K562 (cell line): ENCODE measurements around the gene OTOG. TPM values are rescaled to one million over a fixed set of nuclear protein-coding genes. Genes with fewer than 3 reads are reported as not detected.

Experiments
- ATAC-seq: fragments of 200-7000 bp; cut with Tn5 transposase; 3 replicates; pipeline ENCODE4 v1.9.1; 2020; ENCODE audit warnings: moderate library complexity
- BruUV-seq: library from RNA; stranded (reverse); fragments of 400-500 nt; replicated peaks from 2 replicates; lab custom pipeline; 2021; lab: Mats Ljungman, UMichigan
- CTCF ChIA-PET: fragments of 300-600 bp; formaldehyde crosslinking; extraction: SDS; loops from one replicate; lab custom pipeline; 2021; ENCODE audit warnings: low intra/inter-chr PET ratio; lab: Yijun Ruan, JAX
- POLR2A ChIA-PET: fragments of 300-600, 350-650 bp; sonication (Branson Sonifier 250); formaldehyde crosslinking; extraction: SDS; loops from one replicate; lab custom pipeline; 2021; ENCODE audit warnings: antibody characterized with exemption, inconsistent platforms; lab: Yijun Ruan, JAX
- DNase-seq, 4 experiments: peaks; one replicate each; pipeline versions ENCODE4 v3.0.0 to v3.0.0-alpha.2; 2011 to 2018; ENCODE audit warnings: low spot score in 3 of 4, mixed read lengths in 3 of 4; ENCODE audit errors: extremely low read depth in 1 of 4
- FAIRE-seq: peaks from 2 replicates; lab custom pipeline; 2011; peaks lifted over from hg19 to GRCh38; lab: Jason Lieb, UNC
- H2AFZ ChIP-seq: 2 replicates; pipeline ENCODE4 v1.6.0; 2011; ENCODE audit warnings: low read depth, low read length, control low read depth, inconsistent platforms
- H3K27ac ChIP-seq: fragments of 200-600 bp; 3 replicates; pipeline ENCODE4 v1.8.0; 2011; ENCODE audit warnings: low read depth, mild to moderate bottlenecking, control low read depth, inconsistent platforms, low read length, moderate library complexity, mixed read lengths; ENCODE audit errors: extremely low read depth
- H3K27me3 ChIP-seq, 2 experiments: fragments of 300-600 bp in 1 of 2; 2 replicates in 1 of 2; 3 replicates in 1 of 2; pipeline versions ENCODE4 v1.6.0 to v1.8.0; 2011; ENCODE audit warnings: inconsistent platforms in 2 of 2, low read length in 2 of 2, mild to moderate bottlenecking in 1 of 2, mixed read lengths in 1 of 2, moderate library complexity in 1 of 2; ENCODE audit not compliant: control insufficient read depth in 2 of 2, insufficient read depth in 2 of 2
- H3K36me3 ChIP-seq: fragments of 300-600 bp; 3 replicates; pipeline ENCODE4 v1.8.0; 2011; ENCODE audit warnings: mild to moderate bottlenecking, low read length, inconsistent platforms; ENCODE audit not compliant: control insufficient read depth, insufficient read depth
- H3K4me1 ChIP-seq, 2 experiments: fragments of 200-600 bp in 1 of 2; replicated peaks in 1 of 2; 2 replicates in 1 of 2; 3 replicates in 1 of 2; pipeline versions ENCODE4 v1.5.1 to v1.8.0; 2011; ENCODE audit warnings: inconsistent platforms in 2 of 2, low read length in 2 of 2, mild to moderate bottlenecking in 1 of 2, mixed read lengths in 1 of 2, moderate library complexity in 1 of 2; ENCODE audit not compliant: control insufficient read depth in 2 of 2, insufficient read depth in 2 of 2
- H3K4me2 ChIP-seq: 2 replicates; pipeline ENCODE4 v1.6.1; 2011; ENCODE audit warnings: low read length, control low read depth, inconsistent platforms, mixed read lengths; ENCODE audit not compliant: insufficient read depth
- H3K4me3 ChIP-seq: fragments of 200-600 bp; sonication (generic), shearing (Covaris generic); 2 replicates; pipeline ENCODE4 v1.5.1; 2016; ENCODE audit warnings: control low read depth, inconsistent platforms
- H3K79me2 ChIP-seq: fragments of 200-600 bp; 3 replicates; pipeline ENCODE4 v1.8.0; 2011; ENCODE audit warnings: low read length, inconsistent platforms; ENCODE audit not compliant: control insufficient read depth, insufficient read depth
- H3K9ac ChIP-seq, 2 experiments: 2 replicates each; pipeline versions ENCODE4 v1.6.0 to v1.6.1; 2011; ENCODE audit warnings: low read depth in 2 of 2, low read length in 2 of 2, control low read depth in 1 of 2, inconsistent platforms in 1 of 2, mild to moderate bottlenecking in 1 of 2, mixed read lengths in 1 of 2; ENCODE audit not compliant: insufficient read depth in 1 of 2
- H3K9me1 ChIP-seq: one replicate; pipeline ENCODE4 v1.6.0; 2011; ENCODE audit warnings: inconsistent platforms, mild to moderate bottlenecking, low read length, moderate library complexity; ENCODE audit not compliant: control insufficient read depth, insufficient read depth
- H3K9me3 ChIP-seq: replicated peaks from 2 replicates; pipeline ENCODE4 v1.5.1; 2011; ENCODE audit warnings: low read depth, low read length, inconsistent platforms; ENCODE audit not compliant: control insufficient read depth, insufficient read depth
- H4K20me1 ChIP-seq: replicated peaks from 2 replicates; pipeline ENCODE4 v1.6.1; 2011; ENCODE audit warnings: low read length, inconsistent platforms, mixed read lengths; ENCODE audit not compliant: control insufficient read depth, insufficient read depth
- BACH1 ChIP-seq: fragments of 200-800 bp; sonication (Bioruptor generic); IDR thresholded peaks from 2 replicates; pipeline ENCODE4 v1.6.1; 2016; ENCODE audit warnings: missing genetic modification characterization, missing compliant biosample characterization
- ETV5 ChIP-seq: sonication (generic); formaldehyde crosslinking; IDR thresholded peaks from 2 replicates; pipeline ENCODE4 v1.4.0; 2020; ENCODE audit warnings: low read depth, mild to moderate bottlenecking, missing genetic modification reagents
- FOXK1 ChIP-seq: sonication (generic); formaldehyde crosslinking; IDR thresholded peaks from 2 replicates; pipeline ENCODE4 v1.8.0; 2022; ENCODE audit warnings: missing genetic modification reagents, mild to moderate bottlenecking, borderline replicate concordance
- GTF2F1 ChIP-seq: IDR thresholded peaks from 2 replicates; pipeline ENCODE4 v1.6.1; 2011; ENCODE audit warnings: low read depth, low read length, improper control_type of control experiment
- IRF9 ChIP-seq: fragments of 450-650 bp; IDR thresholded peaks from 2 replicates; pipeline ENCODE4 v1.6.1; 2016; ENCODE audit warnings: missing biosample characterization, missing genetic modification characterization
- NFYB ChIP-seq: IDR thresholded peaks from 2 replicates; pipeline ENCODE4 v1.6.1; 2011; ENCODE audit warnings: mild to moderate bottlenecking, moderate library complexity; ENCODE audit not compliant: insufficient read length; ENCODE audit errors: extremely low read depth
- PHF8 ChIP-seq: fragments of 200-600 bp; sonication (generic); IDR thresholded peaks from 2 replicates; pipeline ENCODE4 v1.6.1; 2012; ENCODE audit warnings: mixed run types, mild to moderate bottlenecking, inconsistent platforms, low read length, moderate library complexity, borderline replicate concordance
- RFX1 ChIP-seq: fragments of 450-650 bp; IDR thresholded peaks from 2 replicates; pipeline ENCODE4 v1.6.1; 2016; ENCODE audit warnings: mild to moderate bottlenecking, moderate library complexity
- THAP12 ChIP-seq: fragments of 250-450 bp; sonication (Bioruptor Pico); IDR thresholded peaks from 2 replicates; pipeline ENCODE4 v1.9.0; 2021; ENCODE audit warnings: mild to moderate bottlenecking, inconsistent platforms
- ZBTB5 ChIP-seq: fragments of 450-650 bp; IDR thresholded peaks from 2 replicates; pipeline ENCODE4 v1.6.1; 2017; ENCODE audit warnings: antibody characterized with exemption
- ZNF282 ChIP-seq: sonication (generic); formaldehyde crosslinking; IDR thresholded peaks from 2 replicates; pipeline ENCODE4 v1.8.1; 2023; ENCODE audit warnings: missing genetic modification reagents
- WGBS: fragments of 100-300 bp; shearing (Covaris generic); methylation state at CpG from one replicate; pipeline ENCODE4 v1.1.6; 2016; ENCODE audit warnings: low coverage, mixed read lengths; ENCODE audit not compliant: insufficient coverage; ENCODE audit errors: missing lambda C conversion rate; 5-methylcytosine and 5-hydroxymethylcytosine counted together
- in situ Hi-C: fragments of 300-500 bp; cut with MboI; formaldehyde crosslinking; loops from 4 replicates; pipeline ENCODE4 v1.15.0; 2018; ENCODE audit warnings: inconsistent platforms, mixed read lengths
- intact Hi-C: fragments of 100-400 bp; cut with micrococcal nuclease; formaldehyde crosslinking; loops from 2 replicates; pipeline ENCODE4 v1.14.2; 2022
- polyA plus RNA-seq, 8 experiments: library from polyadenylated mRNA; depleted of rRNA in 4 of 8; stranded (reverse) in 5 of 8; unstranded in 3 of 8; fragments of >200 nt; fragmentation: Nextera tagmentation in 2 of 8; fragmentation: Illumina TruSeq in 1 of 8; extraction: Ambion mirVana in 2 of 8; extraction: Trizol in 1 of 8; gene quantifications; 2 replicates each; pipeline versions ENCODE4 v1.2.1 to v1.2.3, GENCODE V29; 2011 to 2014; ENCODE audit warnings: inconsistent platforms in 1 of 8, missing spikeins in 1 of 8
- total RNA-seq, 7 experiments: library from RNA; depleted of rRNA in 6 of 7; stranded (reverse); fragments of >200 nt in 6 of 7; fragmentation: Illumina TruSeq in 2 of 7; extraction: Trizol in 2 of 7; gene quantifications; 2 replicates each; pipeline versions ENCODE4 v1.2.1 to v1.2.3, GENCODE V29; 2011 to 2021; ENCODE audit warnings: low replicate concordance in 1 of 7
- TF ChIP-seq, protein P1 (sequence below): fragments of 250-450 bp; sonication (Bioruptor Pico); IDR thresholded peaks from 2 replicates; pipeline ENCODE4 v1.4.0; 2020; ENCODE audit warnings: mild to moderate bottlenecking, moderate library complexity
- TF ChIP-seq, protein P2 (sequence below): sonication (generic); formaldehyde crosslinking; IDR thresholded peaks from 2 replicates; pipeline ENCODE4 v1.9.0; 2022; ENCODE audit warnings: mild to moderate bottlenecking, missing genetic modification reagents

Gene OTOG
- total and polyA plus RNA-seq, 9 of the 15 experiments (the other 6 are each of a cell fraction or from before 2014, with no cell fraction given) = not detected

DNA sequence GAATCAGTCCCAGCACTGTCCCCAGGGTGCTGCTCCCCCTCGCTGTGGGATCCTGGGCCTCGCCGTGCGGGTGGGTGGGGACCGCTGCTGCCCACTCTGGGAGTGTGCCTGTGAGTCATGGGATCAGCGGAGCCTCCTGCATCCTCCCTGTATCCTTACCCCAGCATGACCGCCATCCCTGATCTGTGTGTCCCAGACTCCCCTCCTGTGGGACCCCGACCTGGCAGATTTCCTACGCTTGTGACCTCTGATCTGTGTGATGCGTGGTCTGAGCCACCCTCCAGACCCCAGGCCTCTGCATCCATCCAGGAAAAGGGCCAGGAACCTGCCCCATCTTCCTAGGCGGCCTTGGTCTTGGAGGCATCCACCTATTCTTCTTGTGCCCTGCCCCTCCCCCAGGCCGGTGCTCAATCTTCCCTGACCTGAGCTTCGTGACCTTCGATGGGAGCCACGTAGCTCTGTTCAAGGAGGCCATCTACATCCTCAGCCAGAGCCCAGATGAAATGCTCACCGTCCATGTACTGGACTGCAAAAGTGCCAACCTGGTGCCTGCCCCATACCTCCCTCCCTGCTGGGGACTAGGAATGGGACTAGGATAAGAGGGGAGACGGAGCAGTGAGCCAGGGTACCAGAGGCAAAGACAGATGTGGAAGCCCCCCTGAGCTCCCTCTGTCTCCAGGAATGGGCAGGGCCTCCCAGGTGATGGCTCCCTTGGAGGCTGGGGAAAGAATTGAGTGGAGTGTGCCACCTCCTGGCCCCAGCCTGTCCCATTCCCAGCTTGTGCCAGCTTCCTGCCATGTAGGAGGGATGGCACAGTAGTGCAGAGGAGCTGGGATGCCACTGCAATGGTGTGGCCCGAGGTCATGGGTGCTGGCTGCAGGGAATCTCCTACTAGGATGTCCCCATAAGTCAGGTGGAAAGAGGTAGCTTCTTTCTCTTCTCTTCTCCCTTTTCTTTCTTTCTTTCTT, 65.4 kb downstream of the OTOG start:
- Histone ChIP-seq H3K9ac (no peak overlapping the region), H3K9me3 (no peaks in the 10 kb centered on the region), H3K4me1 (no peaks in the 10 kb centered on the region; a peak in 1 of 5 replicates), H3K79me2 (no peaks in the 10 kb centered on the region), H3K4me2 (no peak overlapping the region), H2AFZ (no peak overlapping the region), H3K36me3 (no peaks in the 10 kb centered on the region), H3K4me3 (no peak overlapping the region), H3K9me1 (no peaks in the 10 kb centered on the region), H3K27me3 (peaks cover 3 to 41% of the 10 kb centered on the region in 2 experiments; a peak in 3 of 5 replicates), H3K27ac (no peak overlapping the region), H4K20me1 (0 out of 2 replicates have a peak, but pooled peaks cover 2% of the 10 kb centered on the region)
- CTCF ChIA-PET = no interaction called here
- DNase-seq (no peak), FAIRE-seq (no peak), ATAC-seq (no peak)
- intact Hi-C loops (no loop called here), in situ Hi-C loops (no loop called here)
- TF ChIP-seq GTF2F1 = no peak
- TF ChIP-seq FOXK1 = no peak
- TF ChIP-seq THAP12 (CRISPR knock-in tag) = no peak
- TF ChIP-seq RFX1 = no peak
- no peak for TF ChIP-seq IRF9 (tag)
- TF ChIP-seq, protein P1, sequence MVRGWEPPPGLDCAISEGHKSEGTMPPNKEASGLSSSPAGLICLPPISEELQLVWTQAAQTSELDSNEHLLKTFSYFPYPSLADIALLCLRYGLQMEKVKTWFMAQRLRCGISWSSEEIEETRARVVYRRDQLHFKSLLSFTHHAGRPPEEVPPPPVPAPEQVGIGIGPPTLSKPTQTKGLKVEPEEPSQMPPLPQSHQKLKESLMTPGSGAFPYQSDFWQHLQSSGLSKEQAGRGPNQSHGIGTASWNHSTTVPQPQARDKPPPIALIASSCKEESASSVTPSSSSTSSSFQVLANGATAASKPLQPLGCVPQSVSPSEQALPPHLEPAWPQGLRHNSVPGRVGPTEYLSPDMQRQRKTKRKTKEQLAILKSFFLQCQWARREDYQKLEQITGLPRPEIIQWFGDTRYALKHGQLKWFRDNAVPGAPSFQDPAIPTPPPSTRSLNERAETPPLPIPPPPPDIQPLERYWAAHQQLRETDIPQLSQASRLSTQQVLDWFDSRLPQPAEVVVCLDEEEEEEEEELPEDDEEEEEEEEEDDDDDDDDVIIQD = no peak
- TF ChIP-seq, protein P2, sequence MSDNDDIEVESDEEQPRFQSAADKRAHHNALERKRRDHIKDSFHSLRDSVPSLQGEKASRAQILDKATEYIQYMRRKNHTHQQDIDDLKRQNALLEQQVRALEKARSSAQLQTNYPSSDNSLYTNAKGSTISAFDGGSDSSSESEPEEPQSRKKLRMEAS (CRISPR knock-in tag) = no peak
- no peak for TF ChIP-seq NFYB
- TF ChIP-seq ZBTB5 = no peak
- no peak for TF ChIP-seq ETV5
- TF ChIP-seq BACH1 (tag) = no peak
- TF ChIP-seq ZNF282 (CRISPR knock-in tag) = no peak
- no peak for TF ChIP-seq PHF8
- 0% methylated on average over 14 of the region's 18 CpGs for WGBS
- POLR2A ChIA-PET = interaction anchor here (0.5 kb wide), 1 partner anchor 34 kb away, joined by 3 read pairs; no protein-coding TSS in a partner anchor
- BruUV-seq = no TSS peak
